HG03175 (cell line): ENCODE measurements around the gene SEC23B.
"Not testable (repeated sequence)": the region's sequence is repeated elsewhere in the genome, so short reads cannot be mapped to it uniquely, and the experiment has no call there.

ENCODE experiments used
- ATAC-seq: cut with Tn5 transposase; IDR thresholded peaks from one replicate; pipeline ENCODE4 v1.9.1; 2021; ENCODE audit warnings: mild to moderate bottlenecking, moderate library complexity; ENCODE audit not compliant: unreplicated experiment

SEC23B gene

GRCh38 chr20:18524646-18525045 is 16.9 kb downstream of the SEC23B start:
- ATAC-seq, result no peak

GRCh38 chr20:18526761-18527160 is 19.0 kb downstream of the SEC23B start:
- not testable (repeated sequence) for ATAC-seq

DNA sequence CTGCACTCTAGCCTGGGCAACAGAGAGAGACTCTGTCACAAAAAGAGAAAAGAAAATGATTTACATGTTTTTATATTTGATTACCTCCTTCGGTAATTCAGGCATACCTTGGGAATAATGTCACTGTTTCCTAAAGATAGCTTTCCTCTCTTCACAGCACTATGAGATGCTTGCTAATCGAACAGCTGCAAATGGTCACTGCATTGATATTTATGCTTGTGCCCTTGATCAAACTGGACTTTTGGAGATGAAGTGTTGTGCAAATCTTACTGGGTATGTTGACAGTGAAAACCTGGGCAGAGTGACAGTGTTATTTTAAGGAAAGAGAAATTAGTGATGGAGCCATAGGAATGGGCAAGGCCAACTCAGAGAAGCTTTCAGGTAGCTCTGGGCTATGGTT is 19.6 kb downstream of the SEC23B start:
- no peak for ATAC-seq

GRCh38 chr20:18527836-18528235 is 20.1 kb downstream of the SEC23B start:
- no peak for ATAC-seq

DNA sequence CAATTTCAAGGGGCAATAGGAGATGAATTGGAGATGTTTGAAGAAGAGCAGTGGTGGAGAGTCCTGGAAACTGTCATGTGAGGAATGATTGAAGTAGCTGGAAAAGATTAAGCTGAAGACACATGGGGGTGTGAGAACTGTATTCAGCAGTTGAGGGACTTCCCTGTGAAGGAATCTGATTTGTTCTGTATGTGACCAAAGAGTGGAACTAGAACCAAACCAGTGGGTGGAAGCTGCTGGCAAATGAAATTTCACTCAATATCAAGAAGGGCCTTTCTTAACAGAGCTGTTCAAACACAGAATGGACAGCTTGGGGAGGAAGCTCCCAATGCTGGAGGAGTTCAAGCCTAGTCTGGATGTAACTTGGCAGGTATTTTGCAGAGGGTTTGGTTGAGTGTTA is 21.3 kb downstream of the SEC23B start:
- ATAC-seq, result no peak

DNA sequence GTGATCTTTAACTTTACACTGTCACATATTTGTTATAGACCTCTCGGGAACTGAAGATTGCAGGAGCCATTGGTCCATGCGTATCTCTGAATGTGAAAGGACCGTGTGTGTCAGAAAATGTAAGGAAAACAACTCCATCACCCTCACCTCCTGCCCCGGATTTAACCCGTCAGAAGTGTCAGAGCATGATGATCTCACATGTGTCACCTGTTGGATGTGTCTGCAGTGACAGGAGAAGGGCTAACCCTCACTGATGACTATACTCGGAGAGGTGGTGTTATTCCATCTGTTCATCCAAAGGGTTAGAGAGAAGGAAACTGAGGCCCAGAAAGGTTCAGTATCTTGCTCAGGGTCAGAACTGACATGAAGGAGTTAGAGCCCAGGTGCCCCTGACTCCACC is 24.9 kb downstream of the SEC23B start:
- no peak for ATAC-seq

GRCh38 chr20:18533491-18533890 is 25.8 kb downstream of the SEC23B start:
- ATAC-seq, result no peak

DNA sequence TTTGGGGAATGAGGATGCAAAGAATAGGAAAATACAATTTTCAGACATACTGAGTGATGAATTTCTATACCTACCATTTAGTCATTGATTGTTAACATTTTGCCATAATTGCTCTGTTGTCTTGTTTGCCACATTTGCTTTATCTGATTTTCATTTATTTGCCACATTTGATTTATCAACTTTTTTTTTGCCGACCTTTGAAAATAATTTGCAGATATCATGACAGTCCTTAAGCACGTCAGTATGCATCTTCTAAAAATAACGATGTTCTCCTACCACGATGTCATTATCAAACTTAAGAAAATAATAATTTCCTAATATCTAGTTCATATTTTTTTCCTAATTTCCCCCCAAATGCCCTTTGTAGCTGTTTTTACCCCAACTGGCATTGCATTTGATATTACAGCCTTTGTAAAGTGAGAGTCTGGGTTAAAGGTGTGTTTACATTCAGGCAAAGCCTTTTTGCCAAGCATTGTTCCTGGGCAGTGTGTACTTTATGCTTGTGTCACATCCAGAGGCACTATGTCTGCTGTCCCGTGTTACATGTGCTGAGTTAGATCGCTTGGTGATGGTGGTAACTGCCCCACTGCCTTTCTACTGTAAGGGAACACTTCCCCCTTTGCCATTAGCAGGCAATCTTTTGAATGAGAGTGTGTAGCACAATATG is 26.4 kb downstream of the SEC23B start:
- ATAC-seq, result no peak

DNA sequence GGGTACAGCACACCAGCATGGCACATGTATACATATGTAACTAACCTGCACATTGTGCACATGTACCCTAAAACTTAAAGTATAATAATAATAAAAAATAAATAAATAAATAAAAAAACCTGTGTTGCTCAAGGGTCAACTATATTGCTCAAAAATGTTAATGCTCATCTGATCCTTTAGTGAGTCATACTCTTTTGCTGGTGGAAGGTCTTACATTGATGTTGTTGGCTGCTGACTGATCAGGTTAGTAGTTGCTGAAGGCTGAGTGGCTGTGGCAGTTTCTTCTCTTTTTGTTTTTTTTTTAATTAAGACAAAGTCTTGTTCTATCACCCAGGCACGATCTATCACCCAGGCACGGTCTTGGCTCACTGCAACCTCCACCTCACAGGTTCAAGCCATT is 29.9 kb downstream of the SEC23B start:
- no peak for ATAC-seq

- no peak for ATAC-seq
These were observed 34.0 kb downstream of the SEC23B start for GRCh38 chr20:18541741-18542140.

- ATAC-seq, result no peak
These were observed 35.5 kb downstream of the SEC23B start for GRCh38 chr20:18543216-18543615.

DNA sequence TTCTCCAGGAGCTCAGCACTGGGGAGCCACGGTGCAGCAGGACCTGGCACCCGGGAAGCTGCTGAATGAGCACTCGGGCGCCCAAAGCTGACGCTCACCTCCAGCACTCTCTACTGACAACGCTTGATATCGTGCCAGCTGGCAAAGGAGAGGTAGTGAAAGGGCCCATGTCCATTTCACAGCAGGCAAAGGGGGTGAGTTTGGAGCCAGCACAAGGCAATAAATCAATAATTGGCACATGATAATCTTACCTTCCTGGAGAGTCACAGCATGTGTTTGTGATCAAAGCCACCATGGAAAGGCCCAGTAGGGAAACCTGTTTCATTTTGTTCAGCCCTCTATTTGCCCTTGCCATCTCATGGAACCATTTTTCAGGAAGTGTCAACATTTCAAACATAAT is 36.2 kb downstream of the SEC23B start:
- no peak for ATAC-seq

- no peak for ATAC-seq
These were observed 37.8 kb downstream of the SEC23B start for GRCh38 chr20:18545566-18545965.

DNA sequence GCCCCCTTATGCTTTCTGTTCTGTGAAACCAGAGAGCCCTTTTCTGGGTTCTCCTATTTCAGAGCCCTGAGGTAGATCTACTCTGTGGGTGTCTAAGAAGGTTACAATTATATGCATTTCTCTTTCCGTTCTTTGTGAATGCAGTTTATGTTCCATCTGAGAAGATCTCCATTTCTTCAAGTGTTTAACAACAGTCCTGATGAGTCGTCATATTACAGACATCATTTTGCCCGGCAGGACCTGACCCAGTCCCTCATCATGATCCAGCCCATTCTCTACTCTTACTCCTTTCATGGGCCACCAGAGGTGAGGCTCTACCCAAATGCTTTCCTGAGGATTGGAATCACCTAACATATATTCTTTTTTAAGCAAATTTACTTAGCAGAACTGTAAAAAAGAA is 40.7 kb downstream of the SEC23B start:
- no peak for ATAC-seq

DNA sequence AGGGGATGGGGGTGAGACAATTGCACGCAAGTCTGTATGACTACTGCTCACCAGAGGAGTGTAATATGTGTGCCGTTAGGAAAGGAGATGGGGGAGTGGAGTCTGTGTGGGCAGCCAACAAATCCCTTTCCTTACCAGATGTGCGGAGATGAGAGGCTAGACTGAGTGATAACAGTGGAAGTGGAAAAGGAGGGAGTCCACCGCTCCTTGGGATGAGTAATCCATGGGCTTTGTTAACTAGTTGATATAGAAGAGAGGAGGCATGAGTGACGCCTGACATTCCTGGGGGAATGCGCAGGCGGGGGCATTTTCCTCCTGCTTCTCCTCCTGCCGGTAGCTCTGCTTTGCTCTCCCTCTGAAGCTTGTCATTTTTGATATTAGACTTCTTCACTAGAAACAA is 46.0 kb downstream of the SEC23B start:
- ATAC-seq, result no peak

GRCh38 chr20:18566892-18567738 is 59.4 kb downstream of the SEC23B start, which contains the start of gene SMIM26:
TSS of gene SMIM26 (plus strand) at chr20:18567432. CDS start at chr20:18567479, 47 bp downstream.
- ATAC-seq, result peak; percentile 99

DNA sequence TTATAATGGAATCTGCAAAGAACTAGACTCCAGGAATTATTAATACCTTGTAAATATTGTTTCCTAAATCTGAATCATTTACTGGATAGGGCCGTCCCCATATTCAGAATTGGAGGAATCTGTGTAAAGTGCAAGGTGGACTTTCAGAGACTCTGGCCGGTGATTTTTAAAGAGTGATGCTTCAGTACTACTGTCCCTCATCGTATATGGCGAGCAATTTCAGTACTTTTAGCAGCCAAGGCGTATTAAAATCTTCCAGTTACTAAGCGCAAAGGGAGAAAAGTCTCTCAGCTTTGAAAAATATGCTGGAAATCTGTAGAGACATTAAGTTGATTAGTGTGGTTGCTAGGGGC is 60.0 kb downstream of the SEC23B start:
- ATAC-seq, result peak; percentile 28

DNA sequence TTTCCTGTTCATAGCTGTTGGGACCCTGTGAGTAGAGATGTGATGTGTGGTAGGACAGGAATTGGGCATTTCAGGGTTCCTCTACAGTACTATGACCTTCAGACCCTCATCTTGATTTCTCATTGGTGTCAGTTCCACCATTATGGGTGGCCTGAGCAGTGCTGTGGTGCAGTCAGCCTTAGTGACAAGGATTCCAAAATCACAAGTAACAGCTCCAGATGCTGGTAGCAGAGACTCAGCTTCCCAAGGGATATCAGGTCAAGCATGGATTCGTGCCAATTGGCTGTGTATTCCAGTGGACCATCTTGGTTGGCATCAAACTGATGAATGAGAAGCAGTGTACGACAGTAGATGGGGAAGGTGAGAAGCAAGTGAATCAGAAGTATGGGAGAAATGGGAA is 63.3 kb downstream of the SEC23B start:
- ATAC-seq, result no peak

DNA sequence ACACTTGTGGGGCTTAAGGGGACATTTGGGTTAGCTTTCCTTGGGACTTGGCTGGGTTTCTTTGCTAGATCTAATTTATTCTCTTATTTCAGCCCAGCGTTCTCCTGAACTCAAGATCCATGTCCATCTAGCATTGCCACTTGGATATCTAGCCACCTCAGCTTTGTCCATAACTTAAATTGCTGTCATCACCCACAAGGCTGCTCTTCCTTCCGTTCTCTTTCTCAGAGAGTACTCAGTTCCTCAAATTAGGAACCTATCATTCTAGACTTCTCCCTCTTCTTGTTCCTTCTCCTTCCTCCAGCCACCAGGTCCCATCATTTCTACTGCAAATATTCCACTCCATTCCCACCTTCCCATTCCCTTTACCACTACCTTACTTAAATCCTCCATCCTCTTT is 63.8 kb downstream of the SEC23B start:
- ATAC-seq, result no peak

GRCh38 chr20:18577942-18578341 is 70.2 kb downstream of the SEC23B start:
- ATAC-seq, result no peak

DNA sequence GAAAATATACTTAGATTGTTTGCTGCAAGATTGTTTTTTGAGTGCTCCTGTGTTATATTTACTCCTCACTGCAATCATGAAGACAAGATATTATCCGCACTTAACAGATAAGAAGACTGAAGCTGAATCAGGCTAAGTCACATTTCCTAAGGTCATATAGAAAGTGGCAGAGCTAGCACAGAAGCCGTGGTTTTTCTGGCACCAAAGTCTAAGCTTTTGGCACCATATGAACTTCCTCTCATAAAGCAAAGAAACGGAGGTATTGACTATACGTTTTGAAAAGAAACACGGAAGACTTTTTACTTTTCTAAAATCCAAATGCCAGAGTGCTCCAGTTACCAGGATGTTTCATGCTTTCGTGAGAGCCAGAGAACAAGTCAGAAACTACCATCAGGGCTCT is 70.8 kb downstream of the SEC23B start:
- ATAC-seq, result no peak

DNA sequence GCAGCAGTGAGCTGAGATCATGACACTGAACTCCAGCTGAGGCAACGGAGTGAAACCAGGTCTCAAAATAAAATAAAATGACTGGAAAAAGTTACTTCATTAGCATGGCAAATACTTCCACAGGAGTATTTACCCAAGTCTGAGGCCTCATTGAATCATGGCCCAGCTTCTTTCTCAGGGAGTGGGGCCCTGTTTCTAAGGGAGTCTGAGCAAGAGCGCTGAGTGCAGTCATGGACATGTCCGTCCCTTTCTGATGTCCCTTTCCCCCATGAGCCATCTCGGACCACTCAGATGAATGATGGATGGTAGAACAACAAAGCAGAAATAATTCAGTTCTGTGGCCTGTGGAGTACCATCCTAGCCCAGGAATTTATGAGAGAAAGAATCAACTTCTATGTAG is 72.3 kb downstream of the SEC23B start:
- no peak for ATAC-seq
